GM12878 (cell line): ENCODE results near the gene CAB39L. TPM values are rescaled to one million over a fixed set of nuclear protein-coding genes. Genes with fewer than 3 reads are reported as not detected.

Experiments
- ATAC-seq: fragments of 200-7000 bp; cut with Tn5 transposase; 3 replicates; pipeline ENCODE4 v1.9.1; 2020; ENCODE audit warnings: mild to moderate bottlenecking, moderate library complexity
- BruUV-seq: library from RNA; stranded (reverse); fragments of 400-500 nt; replicated peaks from 2 replicates; lab custom pipeline; 2021; lab: Mats Ljungman, UMichigan
- CTCF ChIA-PET: fragments of 300-600 bp; sonication (Branson Sonifier 250); formaldehyde crosslinking; extraction: SDS; loops from one replicate; lab custom pipeline; 2021; ENCODE audit warnings: inconsistent platforms; lab: Yijun Ruan, JAX
- POLR2A ChIA-PET: fragments of 350-600 bp; formaldehyde crosslinking; extraction: SDS; loops from one replicate; lab custom pipeline; 2021; ENCODE audit warnings: inconsistent platforms; lab: Charles Lee
- RAD21 ChIA-PET: fragments of 300-600 bp; sonication (Branson Sonifier 250); formaldehyde crosslinking; loops from one replicate; lab custom pipeline; 2023; ENCODE audit warnings: antibody characterized with exemption; ENCODE audit not compliant: unreplicated experiment; lab: Charles Lee
- SMC1A ChIA-PET: fragments of 300-600 bp; sonication (Branson Sonifier 250); formaldehyde crosslinking; loops from one replicate; lab custom pipeline; 2023; ENCODE audit not compliant: unreplicated experiment, uncharacterized antibody; lab: Charles Lee
- DNase-seq: peaks from one replicate; pipeline ENCODE4 v3.0.0-alpha.2; 2011; ENCODE audit warnings: low read depth, low spot score
- FAIRE-seq: peaks from 3 replicates; lab custom pipeline; 2011; peaks lifted over from hg19 to GRCh38; lab: Jason Lieb, UNC
- H2AFZ ChIP-seq: 2 replicates; pipeline ENCODE4 v1.6.0; 2011; ENCODE audit warnings: low read depth, low read length, control low read depth; ENCODE audit not compliant: control insufficient read depth
- H3K27ac ChIP-seq: 2 replicates; pipeline ENCODE4 v1.5.1; 2011; ENCODE audit warnings: control low read depth; ENCODE audit not compliant: control insufficient read depth, insufficient read depth
- H3K27me3 ChIP-seq, 2 experiments: replicated peaks in 1 of 2; 2 replicates each; pipeline versions ENCODE4 v1.6.0 to v1.6.1; 2011; ENCODE audit warnings: low read length in 1 of 2; ENCODE audit not compliant: control insufficient read depth in 2 of 2, insufficient read depth in 2 of 2
- H3K36me3 ChIP-seq, 2 experiments: 2 replicates each; pipeline ENCODE4 v1.5.1; 2011; ENCODE audit warnings: low read length in 1 of 2; ENCODE audit not compliant: control insufficient read depth in 2 of 2, insufficient read depth in 2 of 2
- H3K4me1 ChIP-seq: 2 replicates; pipeline ENCODE4 v1.6.1; 2011; ENCODE audit warnings: mild to moderate bottlenecking, low read length, moderate library complexity, mixed read lengths; ENCODE audit not compliant: control insufficient read depth, insufficient read depth
- H3K4me2 ChIP-seq: 2 replicates; pipeline ENCODE4 v1.6.0; 2011; ENCODE audit warnings: control low read depth; ENCODE audit not compliant: control insufficient read depth, insufficient read depth
- H3K4me3 ChIP-seq: fragments of 200-600 bp; sonication (generic); 2 replicates; pipeline ENCODE4 v1.5.1; 2016
- H3K79me2 ChIP-seq: 2 replicates; pipeline ENCODE4 v1.6.0; 2011; ENCODE audit warnings: low read length; ENCODE audit not compliant: control insufficient read depth, insufficient read depth
- H3K9ac ChIP-seq: 2 replicates; pipeline ENCODE4 v1.8.0; 2011; ENCODE audit warnings: low read length, control low read depth, mixed read lengths; ENCODE audit not compliant: control insufficient read depth, insufficient read depth
- H3K9me3 ChIP-seq: replicated peaks from 3 replicates; pipeline ENCODE4 v1.5.1; 2011; ENCODE audit warnings: mild to moderate bottlenecking, low read length; ENCODE audit not compliant: control insufficient read depth, insufficient read depth
- H4K20me1 ChIP-seq: 2 replicates; pipeline ENCODE4 v1.6.0; 2011; ENCODE audit not compliant: control insufficient read depth, insufficient read depth
- E2F8 ChIP-seq: fragments of 450-650 bp; IDR thresholded peaks from 2 replicates; pipeline ENCODE4 v1.6.1; 2018; ENCODE audit warnings: mild to moderate bottlenecking, low read depth, moderate library complexity; ENCODE audit not compliant: partially characterized antibody
- EED ChIP-seq: sonication (generic); IDR thresholded peaks from 2 replicates; pipeline ENCODE4 v1.6.1; 2016; ENCODE audit warnings: antibody characterized with exemption, low read depth
- HCFC1 ChIP-seq: fragments of 150-350 bp; IDR thresholded peaks from 2 replicates; pipeline ENCODE4 v1.6.1; 2014; ENCODE audit warnings: low read length
- HDGF ChIP-seq: fragments of 450-650 bp; IDR thresholded peaks from 2 replicates; pipeline ENCODE4 v1.6.1; 2016; ENCODE audit warnings: antibody characterized with exemption
- KDM1A ChIP-seq: fragments of 200-600 bp; sonication (generic); IDR thresholded peaks from 2 replicates; pipeline ENCODE4 v1.6.1; 2016; ENCODE audit warnings: borderline replicate concordance
- MYC ChIP-seq: IDR thresholded peaks from 2 replicates; pipeline ENCODE4 v1.6.1; 2011; ENCODE audit warnings: mild to moderate bottlenecking, low read length, moderate library complexity, inconsistent platforms; ENCODE audit not compliant: insufficient read depth, insufficient replicate concordance, insufficient read length, severe bottlenecking
- PAX8 ChIP-seq: fragments of 450-650 bp; IDR thresholded peaks from 2 replicates; pipeline ENCODE4 v1.6.1; 2017; ENCODE audit warnings: mild to moderate bottlenecking, moderate library complexity
- PML ChIP-seq: IDR thresholded peaks from 2 replicates; pipeline ENCODE4 v1.6.1; 2012; ENCODE audit warnings: low read length, inconsistent platforms
- POLR2AphosphoS2 ChIP-seq: IDR thresholded peaks from 2 replicates; pipeline ENCODE4 v1.6.1; 2011; ENCODE audit warnings: low read depth, mild to moderate bottlenecking, low read length, improper control_type of control experiment, moderate library complexity
- RBBP5 ChIP-seq: fragments of 200-600 bp; sonication (generic); conservative IDR thresholded peaks from 2 replicates; pipeline ENCODE4 v1.6.1; 2016
- SIN3A ChIP-seq: IDR thresholded peaks from 2 replicates; pipeline ENCODE4 v1.6.1; 2012; ENCODE audit warnings: low read depth, low read length, improper control_type of control experiment
- SKIL ChIP-seq: fragments of 450-650 bp; IDR thresholded peaks from 2 replicates; pipeline ENCODE4 v1.6.1; 2017; ENCODE audit warnings: mild to moderate bottlenecking, low read depth, inconsistent platforms; ENCODE audit not compliant: poor library complexity, severe bottlenecking
- SREBF1 ChIP-seq: IDR thresholded peaks from 2 replicates; pipeline ENCODE4 v1.6.1; 2012; ENCODE audit warnings: mild to moderate bottlenecking, low read length
- ZNF274 ChIP-seq: IDR thresholded peaks from one replicate; pipeline ENCODE4 v1.8.0; 2011; ENCODE audit not compliant: insufficient read length, insufficient read depth
- WGBS: methylation state at CpG from one replicate; pipeline ENCODE4 v1.1.6; 2016; ENCODE audit warnings: low lambda C conversion rate; ENCODE audit not compliant: insufficient replicate concordance, insufficient coverage; ENCODE audit errors: missing lambda C conversion rate; 5-methylcytosine and 5-hydroxymethylcytosine counted together
- in situ Hi-C: fragments of 300-500 bp; cut with MboI; formaldehyde crosslinking; loops from 9 replicates; pipeline ENCODE4 v1.14.3; 2018; ENCODE audit warnings: mixed read lengths
- intact Hi-C: fragments of 100-400 bp; cut with micrococcal nuclease; formaldehyde crosslinking; loops from one replicate; pipeline ENCODE4 v1.14.2; 2022; ENCODE audit not compliant: unreplicated experiment
- polyA plus RNA-seq, 11 experiments: library from polyadenylated mRNA; depleted of rRNA in 4 of 11; unstranded in 6 of 11; stranded (reverse) in 5 of 11; fragments of >200 nt; fragmentation: Nextera tagmentation in 4 of 11; fragmentation: Illumina TruSeq in 1 of 11; extraction: Ambion mirVana in 4 of 11; extraction: Trizol in 1 of 11; gene quantifications; 1 replicate in 1 of 11; 2 replicates in 10 of 11; pipeline versions ENCODE4 v1.2.1 to v1.2.3, GENCODE V29; 2011 to 2016; ENCODE audit warnings: inconsistent platforms in 2 of 11, missing spikeins in 2 of 11, low read depth in 1 of 11
- total RNA-seq, 4 experiments: library from RNA; depleted of rRNA in 3 of 4; stranded (reverse); fragments of >200 nt in 3 of 4; fragmentation: Illumina TruSeq in 1 of 4; extraction: Trizol in 1 of 4; gene quantifications; 2 replicates each; pipeline versions ENCODE4 v1.2.1 to v1.2.3, GENCODE V29; 2013 to 2021

CAB39L gene
- total and polyA plus RNA-seq, 10 of the 15 experiments (the other 5 are each of a cell fraction or from before 2014, with no cell fraction given) = 0.88 to 3.0 (median 1.7) TPM

- H3K27ac ChIP-seq = no peak overlapping the region
- H3K4me1 ChIP-seq = no peaks in the 10 kb centered on the region
- no peaks in the 10 kb centered on the region for H3K36me3 ChIP-seq
- RAD21 ChIA-PET = no interaction called here
- POLR2A ChIA-PET = interaction anchor here (0.5 kb wide), 1 partner anchor 588 kb away, joined by 3 read pairs; no protein-coding TSS in a partner anchor
- H3K9ac ChIP-seq = no peak overlapping the region
- H3K79me2 ChIP-seq = no peaks in the 10 kb centered on the region
- no peak overlapping the region for H3K4me2 ChIP-seq
- H4K20me1 ChIP-seq = no peaks in the 10 kb centered on the region
- H3K4me3 ChIP-seq = no peak overlapping the region
- no TSS peak for BruUV-seq
- WGBS = 63% methylated on average over 5 of the region's 5 CpGs
- intact Hi-C loops = no loop called here
- no peak overlapping the region for H2AFZ ChIP-seq
- no peaks in the 10 kb centered on the region for H3K9me3 ChIP-seq
- ATAC-seq (no peak), DNase-seq (no peak), FAIRE-seq (no peak)
- CTCF ChIA-PET = no interaction called here
- SMC1A ChIA-PET = no interaction called here
- no peaks in the 10 kb centered on the region for H3K27me3 ChIP-seq
- in situ Hi-C loops = no loop called here
- TF ChIP-seq KDM1A = no peak
- TF ChIP-seq SIN3A = no peak
- no peak for TF ChIP-seq PAX8
- TF ChIP-seq, all 136 proteins: peak for 0
Measured at GRCh38 chr13:49346460-49346859, 97.4 kb downstream of the CAB39L start.

- FAIRE-seq (no peak), ATAC-seq (no peak), DNase-seq (no peak)
- CTCF ChIA-PET = interaction anchor here (0.7 kb wide), 1 partner anchor 1986 kb away, joined by 4 read pairs; no protein-coding TSS in a partner anchor
- Histone ChIP-seq H3K9ac (no peak overlapping the region), H4K20me1 (no peaks in the 10 kb centered on the region), H3K4me2 (no peak overlapping the region), H2AFZ (no peak overlapping the region), H3K9me3 (no peaks in the 10 kb centered on the region), H3K4me3 (no peak overlapping the region), H3K36me3 (no peaks in the 10 kb centered on the region), H3K27me3 (no peaks in the 10 kb centered on the region), H3K79me2 (no peaks in the 10 kb centered on the region), H3K27ac (no peak overlapping the region), H3K4me1 (no peaks in the 10 kb centered on the region)
- in situ Hi-C loops = no loop called here
- intact Hi-C loops = no loop called here
- RAD21 ChIA-PET = no interaction called here
- BruUV-seq = no TSS peak
- SMC1A ChIA-PET = no interaction called here
- POLR2A ChIA-PET = no interaction called here
- 58% methylated on average over 2 of the region's 2 CpGs for WGBS
- TF ChIP-seq RBBP5 (no peak), ZNF274 (no peak), HDGF (no peak), E2F8 (no peak), MYC (no peak), EED (no peak), PML (no peak), SKIL (no peak), SREBF1 (no peak), POLR2AphosphoS2 (no peak), SIN3A (no peak), HCFC1 (no peak)
Measured at GRCh38 chr13:49343731-49344130, 100.1 kb downstream of the CAB39L start.
